SK-N-SH (cell line): ENCODE measurements around the gene CTSF. TPM values are rescaled to one million over a fixed set of nuclear protein-coding genes. Genes with fewer than 3 reads are reported as not detected.

Source experiments
- CTCF ChIA-PET: fragments of 300-600, 350-600 bp; formaldehyde crosslinking; extraction: SDS; loops from one replicate; lab custom pipeline; 2021; lab: Yijun Ruan, JAX
- POLR2A ChIA-PET: fragments of 350-600 bp; sonication (Branson Sonifier 250); formaldehyde crosslinking; extraction: SDS; loops from one replicate; lab custom pipeline; 2020; ENCODE audit warnings: antibody characterized with exemption, inconsistent platforms; lab: Yijun Ruan, JAX
- DNase-seq: peaks from one replicate; pipeline ENCODE4 v3.0.0; 2012
- H2AFZ ChIP-seq: fragments of 200-600 bp; sonication (generic); 2 replicates; pipeline ENCODE4 v1.8.1; 2016; ENCODE audit warnings: antibody characterized with exemption, mild to moderate bottlenecking, low read depth
- H3F3A ChIP-seq: fragments of 200-600 bp; sonication (generic); replicated peaks from 2 replicates; pipeline ENCODE3; 2016; ENCODE audit warnings: antibody characterized with exemption, mild to moderate bottlenecking; ENCODE audit not compliant: insufficient read depth
- H3K27ac ChIP-seq, 2 experiments: fragments of 200-500 bp in 1 of 2; fragments of 200-600 bp in 1 of 2; sonication (Bioruptor generic) in 1 of 2; sonication (generic), shearing (Covaris generic) in 1 of 2; 2 replicates each; pipeline versions ENCODE4 v1.5.1 to v1.6.1; 2014 to 2016; ENCODE audit warnings: low read depth in 2 of 2, inconsistent platforms in 1 of 2, low read length in 1 of 2, mild to moderate bottlenecking in 1 of 2, mixed read lengths in 1 of 2
- H3K27me3 ChIP-seq: fragments of 200-600 bp; sonication (generic), shearing (Covaris generic); 2 replicates; pipeline ENCODE4 v1.6.1; 2016; ENCODE audit warnings: mixed run types; ENCODE audit not compliant: insufficient read depth
- H3K36me3 ChIP-seq, 2 experiments: fragments of 200-500 bp in 1 of 2; fragments of 200-600 bp in 1 of 2; sonication (Bioruptor generic) in 1 of 2; sonication (generic) in 1 of 2; replicated peaks in 1 of 2; 2 replicates each; pipeline versions ENCODE3 to v1.5.1; 2014 to 2016; ENCODE audit warnings: low read length in 1 of 2, mild to moderate bottlenecking in 1 of 2; ENCODE audit not compliant: insufficient read depth in 2 of 2, control insufficient read depth in 1 of 2
- H3K4me1 ChIP-seq, 2 experiments: fragments of 200-500 bp in 1 of 2; fragments of 200-600 bp in 1 of 2; sonication (Bioruptor generic) in 1 of 2; sonication (generic), shearing (Covaris generic) in 1 of 2; 2 replicates each; pipeline versions ENCODE4 v1.5.1 to v1.6.1; 2014 to 2016; ENCODE audit warnings: low read depth in 1 of 2, low read length in 1 of 2, mixed run types in 1 of 2; ENCODE audit not compliant: insufficient read depth in 2 of 2, control insufficient read depth in 1 of 2
- H3K4me2 ChIP-seq: fragments of 200-600 bp; sonication (generic), shearing (Covaris generic); 2 replicates; pipeline ENCODE4 v1.6.1; 2017; ENCODE audit warnings: mixed run types
- H3K4me3 ChIP-seq, 2 experiments: fragments of 200-500 bp in 1 of 2; fragments of 200-600 bp in 1 of 2; sonication (Bioruptor generic) in 1 of 2; sonication (generic), shearing (Covaris generic) in 1 of 2; 2 replicates each; pipeline versions ENCODE4 v1.5.1 to v1.8.1; 2014 to 2016; ENCODE audit warnings: low read depth in 2 of 2, inconsistent platforms in 1 of 2, low read length in 1 of 2, mild to moderate bottlenecking in 1 of 2, mixed read lengths in 1 of 2, moderate library complexity in 1 of 2
- H3K79me2 ChIP-seq: fragments of 200-600 bp; sonication (generic); 2 replicates; pipeline ENCODE4 v1.8.1; 2017; ENCODE audit warnings: mild to moderate bottlenecking; ENCODE audit not compliant: insufficient read depth
- H3K9ac ChIP-seq: fragments of 200-600 bp; sonication (generic); 2 replicates; pipeline ENCODE4 v1.6.1; 2017; ENCODE audit warnings: mixed run types
- H3K9me2 ChIP-seq: fragments of 200-600 bp; sonication (generic); 2 replicates; pipeline ENCODE4 v1.6.1; 2017; ENCODE audit warnings: mixed run types
- H3K9me3 ChIP-seq: fragments of 200-600 bp; sonication (generic); 2 replicates; pipeline ENCODE4 v1.6.1; 2017; ENCODE audit warnings: mixed run types, mild to moderate bottlenecking, moderate library complexity
- H4K20me1 ChIP-seq: fragments of 200-600 bp; sonication (generic); 2 replicates; pipeline ENCODE4 v1.6.1; 2017; ENCODE audit warnings: mild to moderate bottlenecking, mixed run types; ENCODE audit not compliant: insufficient read depth
- CHD2 ChIP-seq: fragments of 150-350 bp; IDR thresholded peaks from 2 replicates; pipeline ENCODE4 v1.6.1; 2018; ENCODE audit warnings: low read length; ENCODE audit not compliant: partially characterized antibody
- EP300 ChIP-seq, 2 experiments: IDR thresholded peaks; 2 replicates each; pipeline versions ENCODE4 v1.4.0 to v1.6.1; 2012; ENCODE audit warnings: borderline replicate concordance in 1 of 2, low read depth in 1 of 2, low read length in 1 of 2
- EZH2phosphoT487 ChIP-seq: fragments of 200-600 bp; sonication (generic); IDR thresholded peaks from 2 replicates; pipeline ENCODE4 v1.6.1; 2017; ENCODE audit warnings: low read depth, mixed run types, mild to moderate bottlenecking, antibody characterized with exemption, moderate library complexity, borderline replicate concordance
- FOSL2 ChIP-seq: IDR thresholded peaks from 2 replicates; pipeline ENCODE4 v1.4.0; 2012; ENCODE audit warnings: low read depth, mild to moderate bottlenecking, moderate library complexity, borderline replicate concordance
- FOXJ3 ChIP-seq: sonication (generic); formaldehyde crosslinking; IDR thresholded peaks from 2 replicates; pipeline ENCODE4 v1.5.1; 2020; ENCODE audit warnings: mild to moderate bottlenecking, missing genetic modification reagents
- FOXM1 ChIP-seq: IDR thresholded peaks from 2 replicates; pipeline ENCODE4 v1.4.0; 2012; ENCODE audit warnings: low read depth, mild to moderate bottlenecking
- GABPA ChIP-seq: IDR thresholded peaks from 2 replicates; pipeline ENCODE4 v1.4.0; 2012; ENCODE audit warnings: low read depth, mild to moderate bottlenecking
- JUND ChIP-seq: IDR thresholded peaks from 2 replicates; pipeline ENCODE4 v1.4.0; 2012
- MEF2A ChIP-seq: IDR thresholded peaks from 2 replicates; pipeline ENCODE4 v1.4.0; 2012; ENCODE audit warnings: low read depth, borderline replicate concordance
- MXI1 ChIP-seq: IDR thresholded peaks from 2 replicates; pipeline ENCODE4 v1.6.1; 2012; ENCODE audit warnings: mild to moderate bottlenecking, low read depth, low read length, improper control_type of control experiment
- NFIC ChIP-seq: IDR thresholded peaks from 2 replicates; pipeline ENCODE4 v1.4.0; 2012; ENCODE audit warnings: borderline replicate concordance
- NRF1 ChIP-seq: IDR thresholded peaks from 2 replicates; pipeline ENCODE4 v1.6.1; 2012; ENCODE audit warnings: low read depth, mild to moderate bottlenecking, low read length
- POLR2AphosphoS5 ChIP-seq: IDR thresholded peaks from 2 replicates; pipeline ENCODE4 v1.6.1; 2012; ENCODE audit warnings: low read depth, low read length
- RAD21 ChIP-seq: IDR thresholded peaks from 2 replicates; pipeline ENCODE4 v1.6.1; 2012; ENCODE audit warnings: mild to moderate bottlenecking, low read length
- RCOR1 ChIP-seq: fragments of 150-350 bp; IDR thresholded peaks from 2 replicates; pipeline ENCODE4 v1.6.1; 2017; ENCODE audit warnings: antibody characterized with exemption, low read length
- RFX5 ChIP-seq: IDR thresholded peaks from 2 replicates; pipeline ENCODE4 v1.6.1; 2012; ENCODE audit warnings: mild to moderate bottlenecking, improper control_type of control experiment, low read length
- RXRA ChIP-seq: IDR thresholded peaks from 2 replicates; pipeline ENCODE4 v1.4.0; 2012; ENCODE audit warnings: low read depth, mild to moderate bottlenecking, borderline replicate concordance
- SIN3A ChIP-seq: IDR thresholded peaks from 2 replicates; pipeline ENCODE4 v1.6.1; 2012; ENCODE audit warnings: low read depth, mild to moderate bottlenecking, low read length, moderate library complexity, borderline replicate concordance
- SMC3 ChIP-seq: IDR thresholded peaks from 2 replicates; pipeline ENCODE4 v1.6.1; 2012; ENCODE audit warnings: low read depth, low read length, improper control_type of control experiment
- TCF12 ChIP-seq: IDR thresholded peaks from 2 replicates; pipeline ENCODE4 v1.4.0; 2012
- TEAD4 ChIP-seq: IDR thresholded peaks from 2 replicates; pipeline ENCODE4 v1.4.0; 2012; ENCODE audit warnings: mild to moderate bottlenecking, borderline replicate concordance; ENCODE audit not compliant: insufficient read depth
- WGBS: methylation state at CpG from one replicate; pipeline ENCODE4 v1.1.6; 2017; ENCODE audit warnings: low lambda C conversion rate; 5-methylcytosine and 5-hydroxymethylcytosine counted together
- polyA plus RNA-seq, 3 experiments: library from polyadenylated mRNA; depleted of rRNA; stranded (reverse); fragments of >200 nt; gene quantifications; 2 replicates each; pipeline ENCODE4 v1.2.3, GENCODE V29; 2012
- TF ChIP-seq, protein P1 (sequence below): IDR thresholded peaks from 2 replicates; pipeline ENCODE4 v1.6.1; 2012; ENCODE audit warnings: mild to moderate bottlenecking, low read depth, low read length, moderate library complexity
- TF ChIP-seq, protein P2 (sequence below): fragments of 150-350 bp; IDR thresholded peaks from 2 replicates; pipeline ENCODE4 v1.6.1; 2017; ENCODE audit warnings: antibody characterized with exemption, low read length, low read depth, borderline replicate concordance
- TF ChIP-seq, protein P3 (sequence below): IDR thresholded peaks from 2 replicates; pipeline ENCODE4 v1.4.0; 2012; ENCODE audit warnings: low read depth, borderline replicate concordance
- TF ChIP-seq, protein P4 (sequence below): fragments of 150-350 bp; IDR thresholded peaks from 2 replicates; pipeline ENCODE4 v1.6.1; 2016; ENCODE audit warnings: mild to moderate bottlenecking, low read depth, low read length
- TF ChIP-seq, protein P5 (sequence below): IDR thresholded peaks from 2 replicates; pipeline ENCODE4; 2012

CTSF gene
- polyA plus RNA-seq, 1 of the 3 experiments (the other 2 are of a cell fraction), result 57.2 TPM

DNA sequence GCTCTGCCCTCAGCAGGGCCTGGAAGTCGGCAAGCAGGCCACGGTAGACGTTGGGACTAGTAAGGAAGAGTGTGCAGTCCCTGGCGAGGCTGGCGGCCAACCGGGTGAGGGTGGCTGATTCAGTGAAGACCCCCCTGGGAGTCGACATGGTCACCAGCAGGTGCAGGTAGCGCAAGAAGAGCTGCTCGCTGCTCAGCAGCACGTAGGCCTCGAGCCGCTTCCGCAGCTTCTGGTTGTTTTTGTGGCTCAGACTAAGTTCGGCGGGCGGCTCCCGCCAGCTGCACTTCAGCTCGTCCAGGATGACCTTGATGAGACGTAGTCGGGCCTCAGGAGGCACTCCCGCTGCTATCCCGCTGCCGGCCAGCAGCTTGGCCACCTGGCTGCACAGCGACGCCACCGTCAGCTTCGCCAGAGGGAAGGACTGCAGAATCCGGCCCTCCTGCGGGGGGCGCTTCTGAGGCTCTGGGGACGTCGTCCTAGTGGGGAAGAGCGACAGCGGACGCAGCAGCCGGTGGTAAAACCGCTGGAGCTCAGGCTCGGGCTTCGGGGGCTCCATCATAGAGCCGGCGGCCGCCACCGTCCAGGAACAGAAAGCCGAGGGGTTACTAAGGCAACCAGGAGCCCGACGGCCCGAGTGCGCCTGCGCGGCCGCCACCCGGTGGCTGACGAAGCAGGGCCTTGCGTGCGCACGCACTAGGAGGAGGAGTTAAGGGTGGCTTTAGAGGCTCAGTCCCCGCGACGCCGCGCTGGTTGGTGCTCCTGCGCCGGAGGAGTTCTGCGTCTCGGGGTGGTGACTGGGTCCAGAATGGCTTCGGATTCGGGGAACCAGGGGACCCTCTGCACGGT is 24.3 kb upstream of the CTSF start, which contains the start of the genes CCDC87 and CCS:
CCDC87 (minus strand) TSS at position 607 of the 846 bp plus-strand sequence; CDS start at position 559, 48 bp downstream.
CCS (plus strand) TSS at position 729 of the 846 bp plus-strand sequence; CDS start at position 806, 77 bp downstream.
- ChIA-PET CTCF (interaction anchor here (0.6 to 3.4 kb wide), 17 partner anchors 9 to 432 kb away, joined by 3 to 21 read pairs (median 3); partner anchors contain the start of genes CTSF and RBM4B), POLR2A (interaction anchor here (1.2 to 2.0 kb wide), 3 partner anchors 24 to 45 kb away, joined by 5 to 8 read pairs (median 7); partner anchors contain the start of genes CTSF, RBM14 and RBM4)
- no peaks in the 10 kb centered on the region for H3K36me3 ChIP-seq
- no peaks in the 10 kb centered on the region for H3K9me2 ChIP-seq
- H3K79me2 ChIP-seq, result peaks cover 18% of the 10 kb centered on the region
- no peaks in the 10 kb centered on the region for H3K27me3 ChIP-seq
- peak within 1 kb of the TSS; percentile 98 for H3K4me2 ChIP-seq
- H2AFZ ChIP-seq, result peak within 1 kb of the TSS; percentile 97
- H3K27ac ChIP-seq, result peak within 1 kb of the TSS; percentile 62 to 84; a peak in 3 of 4 replicates
- H4K20me1 ChIP-seq, result no peaks in the 10 kb centered on the region
- no peaks in the 10 kb centered on the region for H3F3A ChIP-seq
- peak within 1 kb of the TSS; percentile 85 for H3K9ac ChIP-seq
- H3K4me3 ChIP-seq, result peak within 1 kb of the TSS; percentile 77 to 94
- peak; percentile 100 for DNase-seq
- WGBS, result 23% methylated on average over 40 of the region's 68 CpGs
- H3K4me1 ChIP-seq, result peaks cover 4 to 17% of the 10 kb centered on the region in 2 experiments; a peak in 1 of 4 replicates
- H3K9me3 ChIP-seq, result no peaks in the 10 kb centered on the region
- TF ChIP-seq, protein P1, sequence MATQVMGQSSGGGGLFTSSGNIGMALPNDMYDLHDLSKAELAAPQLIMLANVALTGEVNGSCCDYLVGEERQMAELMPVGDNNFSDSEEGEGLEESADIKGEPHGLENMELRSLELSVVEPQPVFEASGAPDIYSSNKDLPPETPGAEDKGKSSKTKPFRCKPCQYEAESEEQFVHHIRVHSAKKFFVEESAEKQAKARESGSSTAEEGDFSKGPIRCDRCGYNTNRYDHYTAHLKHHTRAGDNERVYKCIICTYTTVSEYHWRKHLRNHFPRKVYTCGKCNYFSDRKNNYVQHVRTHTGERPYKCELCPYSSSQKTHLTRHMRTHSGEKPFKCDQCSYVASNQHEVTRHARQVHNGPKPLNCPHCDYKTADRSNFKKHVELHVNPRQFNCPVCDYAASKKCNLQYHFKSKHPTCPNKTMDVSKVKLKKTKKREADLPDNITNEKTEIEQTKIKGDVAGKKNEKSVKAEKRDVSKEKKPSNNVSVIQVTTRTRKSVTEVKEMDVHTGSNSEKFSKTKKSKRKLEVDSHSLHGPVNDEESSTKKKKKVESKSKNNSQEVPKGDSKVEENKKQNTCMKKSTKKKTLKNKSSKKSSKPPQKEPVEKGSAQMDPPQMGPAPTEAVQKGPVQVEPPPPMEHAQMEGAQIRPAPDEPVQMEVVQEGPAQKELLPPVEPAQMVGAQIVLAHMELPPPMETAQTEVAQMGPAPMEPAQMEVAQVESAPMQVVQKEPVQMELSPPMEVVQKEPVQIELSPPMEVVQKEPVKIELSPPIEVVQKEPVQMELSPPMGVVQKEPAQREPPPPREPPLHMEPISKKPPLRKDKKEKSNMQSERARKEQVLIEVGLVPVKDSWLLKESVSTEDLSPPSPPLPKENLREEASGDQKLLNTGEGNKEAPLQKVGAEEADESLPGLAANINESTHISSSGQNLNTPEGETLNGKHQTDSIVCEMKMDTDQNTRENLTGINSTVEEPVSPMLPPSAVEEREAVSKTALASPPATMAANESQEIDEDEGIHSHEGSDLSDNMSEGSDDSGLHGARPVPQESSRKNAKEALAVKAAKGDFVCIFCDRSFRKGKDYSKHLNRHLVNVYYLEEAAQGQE, result no peak
- no peak for TF ChIP-seq SIN3A
- no peak for TF ChIP-seq RFX5
- TF ChIP-seq, protein P2, sequence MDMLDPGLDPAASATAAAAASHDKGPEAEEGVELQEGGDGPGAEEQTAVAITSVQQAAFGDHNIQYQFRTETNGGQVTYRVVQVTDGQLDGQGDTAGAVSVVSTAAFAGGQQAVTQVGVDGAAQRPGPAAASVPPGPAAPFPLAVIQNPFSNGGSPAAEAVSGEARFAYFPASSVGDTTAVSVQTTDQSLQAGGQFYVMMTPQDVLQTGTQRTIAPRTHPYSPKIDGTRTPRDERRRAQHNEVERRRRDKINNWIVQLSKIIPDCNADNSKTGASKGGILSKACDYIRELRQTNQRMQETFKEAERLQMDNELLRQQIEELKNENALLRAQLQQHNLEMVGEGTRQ, result no peak
- TF ChIP-seq RAD21, result no peak
- no peak for TF ChIP-seq SMC3
- TF ChIP-seq FOXM1, result no peak
- TF ChIP-seq RCOR1, result no peak
- no peak for TF ChIP-seq JUND
- TF ChIP-seq EP300 (IDR thresholded peaks at IDR 0.05; ENCODE audit: borderline replicate concordance in 1 of 2, low read depth in 1 of 2, low read length in 1 of 2), result no peak
- no peak for TF ChIP-seq RXRA
- no peak for TF ChIP-seq FOXJ3 (CRISPR knock-in tag)
- TF ChIP-seq MXI1, result peak; percentile 52; the same call in 1 of the 2 replicates
- TF ChIP-seq NFIC, result no peak
- TF ChIP-seq, protein P3, sequence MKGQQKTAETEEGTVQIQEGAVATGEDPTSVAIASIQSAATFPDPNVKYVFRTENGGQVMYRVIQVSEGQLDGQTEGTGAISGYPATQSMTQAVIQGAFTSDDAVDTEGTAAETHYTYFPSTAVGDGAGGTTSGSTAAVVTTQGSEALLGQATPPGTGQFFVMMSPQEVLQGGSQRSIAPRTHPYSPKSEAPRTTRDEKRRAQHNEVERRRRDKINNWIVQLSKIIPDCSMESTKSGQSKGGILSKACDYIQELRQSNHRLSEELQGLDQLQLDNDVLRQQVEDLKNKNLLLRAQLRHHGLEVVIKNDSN, result no peak
- TF ChIP-seq, protein P4, sequence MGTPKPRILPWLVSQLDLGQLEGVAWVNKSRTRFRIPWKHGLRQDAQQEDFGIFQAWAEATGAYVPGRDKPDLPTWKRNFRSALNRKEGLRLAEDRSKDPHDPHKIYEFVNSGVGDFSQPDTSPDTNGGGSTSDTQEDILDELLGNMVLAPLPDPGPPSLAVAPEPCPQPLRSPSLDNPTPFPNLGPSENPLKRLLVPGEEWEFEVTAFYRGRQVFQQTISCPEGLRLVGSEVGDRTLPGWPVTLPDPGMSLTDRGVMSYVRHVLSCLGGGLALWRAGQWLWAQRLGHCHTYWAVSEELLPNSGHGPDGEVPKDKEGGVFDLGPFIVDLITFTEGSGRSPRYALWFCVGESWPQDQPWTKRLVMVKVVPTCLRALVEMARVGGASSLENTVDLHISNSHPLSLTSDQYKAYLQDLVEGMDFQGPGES, result no peak
- no peak for TF ChIP-seq TEAD4
- peak; percentile 99 for TF ChIP-seq POLR2AphosphoS5
- no peak for TF ChIP-seq TCF12
- no peak for TF ChIP-seq GABPA
- peak; percentile 95 for TF ChIP-seq NRF1
- no peak for TF ChIP-seq CHD2
- TF ChIP-seq, protein P5, sequence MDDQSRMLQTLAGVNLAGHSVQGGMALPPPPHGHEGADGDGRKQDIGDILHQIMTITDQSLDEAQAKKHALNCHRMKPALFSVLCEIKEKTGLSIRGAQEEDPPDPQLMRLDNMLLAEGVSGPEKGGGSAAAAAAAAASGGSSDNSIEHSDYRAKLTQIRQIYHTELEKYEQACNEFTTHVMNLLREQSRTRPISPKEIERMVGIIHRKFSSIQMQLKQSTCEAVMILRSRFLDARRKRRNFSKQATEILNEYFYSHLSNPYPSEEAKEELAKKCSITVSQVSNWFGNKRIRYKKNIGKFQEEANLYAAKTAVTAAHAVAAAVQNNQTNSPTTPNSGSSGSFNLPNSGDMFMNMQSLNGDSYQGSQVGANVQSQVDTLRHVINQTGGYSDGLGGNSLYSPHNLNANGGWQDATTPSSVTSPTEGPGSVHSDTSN, result no peak
- no peak for TF ChIP-seq EZH2phosphoT487
- no peak for TF ChIP-seq MEF2A
- no peak for TF ChIP-seq FOSL2
